Neural crest cell (in vitro differentiated cells): Measurements from ENCODE around the gene MX2. TPM values are rescaled to one million over a fixed set of nuclear protein-coding genes. Genes with fewer than 3 reads are reported as not detected.
"Not testable (repeated sequence)": the region's sequence is repeated elsewhere in the genome, so short reads cannot be mapped to it uniquely, and the experiment has no call there.

Experiments
- DNase-seq: peaks from one replicate; pipeline ENCODE4 v3.0.0; 2021; ENCODE audit warnings: low read depth, mixed read lengths, low spot score
- H3K27ac Mint-ChIP-seq: one replicate; pipeline ENCODE4 v1.8.0; 2021; ENCODE audit warnings: mild to moderate bottlenecking, mixed read lengths; ENCODE audit not compliant: unreplicated experiment
- H3K27me3 Mint-ChIP-seq: 2 replicates; pipeline ENCODE4 v1.8.0; 2021; ENCODE audit warnings: low read depth, mild to moderate bottlenecking, mixed read lengths
- H3K36me3 Mint-ChIP-seq: 2 replicates; pipeline ENCODE4 v1.8.0; 2021; ENCODE audit warnings: low read depth, mild to moderate bottlenecking, mixed read lengths
- H3K4me1 Mint-ChIP-seq: 2 replicates; pipeline ENCODE4 v1.8.0; 2021; ENCODE audit warnings: mixed read lengths
- H3K4me3 Mint-ChIP-seq: one replicate; pipeline ENCODE4 v1.8.0; 2021; ENCODE audit warnings: mild to moderate bottlenecking, mixed read lengths
- H3K9me3 Mint-ChIP-seq: 2 replicates; pipeline ENCODE4 v1.8.0; 2021; ENCODE audit warnings: mixed read lengths
- long read RNA-seq: library from polyadenylated mRNA; unstranded; transcript quantifications from one replicate; pipeline ENCODE4 v2.0.0, GENCODE V29; 2020
- total RNA-seq: library from RNA; stranded (reverse); gene quantifications from 2 replicates; pipeline ENCODE4 v1.2.1, GENCODE V29; 2021
- TF ChIP-seq, protein P1 (sequence below): fragments of 200-600 bp; sonication (generic); conservative IDR thresholded peaks from 2 replicates; pipeline ENCODE4 v1.5.0; 2021; ENCODE audit warnings: antibody characterized with exemption, mild to moderate bottlenecking

MX2 gene
- total RNA-seq, result not detected in 2 replicates
- long read RNA-seq, result 0 reads

GRCh38 chr21:41361786-41362604, at the start of gene MX2:
TSS of gene MX2 (plus strand) at chr21:41362027. CDS start at chr21:41376907, 14,880 bp downstream.
- Mint-ChIP-seq H3K4me3 (no peak within 1 kb of the TSS), H3K27me3 (peaks cover 3% of the 10 kb centered on the region), H3K36me3 (no peaks in the 10 kb centered on the region), H3K4me1 (peaks cover 7% of the 10 kb centered on the region), H3K9me3 (no peaks in the 10 kb centered on the region), H3K27ac (no peak within 1 kb of the TSS)
- TF ChIP-seq, protein P1, sequence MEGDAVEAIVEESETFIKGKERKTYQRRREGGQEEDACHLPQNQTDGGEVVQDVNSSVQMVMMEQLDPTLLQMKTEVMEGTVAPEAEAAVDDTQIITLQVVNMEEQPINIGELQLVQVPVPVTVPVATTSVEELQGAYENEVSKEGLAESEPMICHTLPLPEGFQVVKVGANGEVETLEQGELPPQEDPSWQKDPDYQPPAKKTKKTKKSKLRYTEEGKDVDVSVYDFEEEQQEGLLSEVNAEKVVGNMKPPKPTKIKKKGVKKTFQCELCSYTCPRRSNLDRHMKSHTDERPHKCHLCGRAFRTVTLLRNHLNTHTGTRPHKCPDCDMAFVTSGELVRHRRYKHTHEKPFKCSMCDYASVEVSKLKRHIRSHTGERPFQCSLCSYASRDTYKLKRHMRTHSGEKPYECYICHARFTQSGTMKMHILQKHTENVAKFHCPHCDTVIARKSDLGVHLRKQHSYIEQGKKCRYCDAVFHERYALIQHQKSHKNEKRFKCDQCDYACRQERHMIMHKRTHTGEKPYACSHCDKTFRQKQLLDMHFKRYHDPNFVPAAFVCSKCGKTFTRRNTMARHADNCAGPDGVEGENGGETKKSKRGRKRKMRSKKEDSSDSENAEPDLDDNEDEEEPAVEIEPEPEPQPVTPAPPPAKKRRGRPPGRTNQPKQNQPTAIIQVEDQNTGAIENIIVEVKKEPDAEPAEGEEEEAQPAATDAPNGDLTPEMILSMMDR, result no peak
- no peak for DNase-seq

GRCh38 chr21:41313285-41314164, 48.3 kb upstream of the MX2 start:
- not testable (repeated sequence) for H3K27ac Mint-ChIP-seq, H3K9me3 Mint-ChIP-seq, H3K36me3 Mint-ChIP-seq, H3K4me3 Mint-ChIP-seq, H3K4me1 Mint-ChIP-seq, DNase-seq
- peaks cover 45% of the 10 kb centered on the region for H3K27me3 Mint-ChIP-seq

DNA sequence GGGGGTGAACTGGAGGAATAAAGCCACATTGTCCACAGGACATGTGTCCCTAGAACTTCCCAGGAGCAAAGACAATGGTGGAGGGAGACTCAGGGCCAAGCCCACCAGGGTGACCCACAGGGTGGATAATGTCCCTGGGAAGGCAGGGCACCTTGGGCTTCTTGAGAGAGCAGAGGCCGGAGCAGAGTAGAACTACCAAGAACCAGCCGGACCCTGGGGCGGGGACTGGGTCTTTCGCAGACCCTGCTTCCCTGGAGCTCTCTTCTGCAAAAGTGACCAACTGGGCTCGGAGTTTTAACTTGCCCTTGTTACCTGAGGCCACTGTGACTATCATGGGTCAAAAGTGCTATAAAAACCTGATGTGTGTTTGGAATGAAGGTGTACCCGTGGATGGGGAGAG, 46.1 kb upstream of the MX2 start:
- H3K4me1 Mint-ChIP-seq, result peaks cover 10% of the 10 kb centered on the region

GRCh38 chr21:41316200-41317062, 45.4 kb upstream of the MX2 start, which contains the start of gene FAM3B:
TSS of gene FAM3B (plus strand) at chr21:41316801. CDS start at chr21:41316880, 79 bp downstream.
- H3K27me3 Mint-ChIP-seq, result peaks cover 46% of the 10 kb centered on the region
- H3K4me3 Mint-ChIP-seq, result peak within 1 kb of the TSS; percentile 62
- TF ChIP-seq, protein P1, result no peak
- no peaks in the 10 kb centered on the region for H3K9me3 Mint-ChIP-seq
- no peak for DNase-seq
- H3K4me1 Mint-ChIP-seq, result peaks cover 10% of the 10 kb centered on the region
- H3K27ac Mint-ChIP-seq, result no peak within 1 kb of the TSS
- H3K36me3 Mint-ChIP-seq, result no peaks in the 10 kb centered on the region

More for the DNA sequence above, 46.1 kb upstream of the MX2 start:
- no peak for DNase-seq
- Mint-ChIP-seq H3K27me3 (peaks cover 46% of the 10 kb centered on the region), H3K27ac (no peak overlapping the region), H3K4me3 (peak overlapping the region; percentile 45), H3K9me3 (no peaks in the 10 kb centered on the region), H3K36me3 (no peaks in the 10 kb centered on the region)
- TF ChIP-seq, protein P1, result no peak

DNA sequence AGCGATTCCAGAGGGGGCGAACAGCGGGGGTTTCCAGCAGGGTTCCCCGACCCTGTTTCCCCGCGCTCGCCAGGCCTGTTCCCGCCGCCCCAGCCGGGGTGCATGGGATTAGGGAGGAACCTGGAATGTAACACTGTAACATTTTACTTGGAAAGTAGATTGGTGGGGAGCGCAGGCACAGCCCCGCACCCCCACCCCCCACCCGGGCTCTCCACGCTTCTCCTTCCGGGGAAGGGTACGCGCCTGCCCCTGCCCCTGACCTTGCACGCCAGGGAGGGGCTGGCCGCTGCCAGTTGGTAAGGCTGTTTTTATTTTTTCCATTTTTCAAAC, 44.8 kb upstream of the MX2 start:
- H3K36me3 Mint-ChIP-seq, result no peaks in the 10 kb centered on the region
- H3K4me1 Mint-ChIP-seq, result peaks cover 10% of the 10 kb centered on the region
- H3K27ac Mint-ChIP-seq, result no peak overlapping the region
- peaks cover 46% of the 10 kb centered on the region for H3K27me3 Mint-ChIP-seq
- TF ChIP-seq, protein P1, result no peak
- no peak for DNase-seq
- H3K4me3 Mint-ChIP-seq, result peak overlapping the region; percentile 62
- H3K9me3 Mint-ChIP-seq, result no peaks in the 10 kb centered on the region
